Duodenal mucosa (tissue), 2 donors: ENCODE results near the gene SEC24D.

ENCODE experiments used
- H3K27ac ChIP-seq: one replicate; pipeline ENCODE4 v1.7.0; 2013; ENCODE audit warnings: low read depth, low read length
- H3K27me3 ChIP-seq, 2 donors: one replicate each; pipeline ENCODE4 v1.7.0; 2013; ENCODE audit warnings: low read length in 2 of 2, control low read depth in 1 of 2; ENCODE audit not compliant: insufficient read depth in 2 of 2, control insufficient read depth in 1 of 2
- H3K36me3 ChIP-seq, 2 donors: one replicate each; pipeline ENCODE4 v1.7.0; 2013; ENCODE audit warnings: low read length in 2 of 2, control low read depth in 1 of 2; ENCODE audit not compliant: insufficient read depth in 2 of 2, control insufficient read depth in 1 of 2
- H3K4me1 ChIP-seq, 2 donors: one replicate each; pipeline ENCODE4 v1.7.0; 2013; ENCODE audit warnings: low read length in 2 of 2, control low read depth in 1 of 2; ENCODE audit not compliant: insufficient read depth in 2 of 2, control insufficient read depth in 1 of 2
- H3K4me3 ChIP-seq, 2 donors: one replicate each; pipeline ENCODE4 v1.7.0; 2013; ENCODE audit warnings: low read length in 2 of 2, low read depth in 1 of 2
- H3K9ac ChIP-seq, 2 donors: one replicate each; pipeline ENCODE4 v1.7.0; 2013; ENCODE audit warnings: low read length in 2 of 2, low read depth in 1 of 2
- H3K9me3 ChIP-seq, 2 donors: one replicate each; pipeline ENCODE4 v1.7.0; 2013; ENCODE audit warnings: low read length in 2 of 2, control low read depth in 1 of 2; ENCODE audit not compliant: control insufficient read depth in 1 of 2

SEC24D gene

DNA sequence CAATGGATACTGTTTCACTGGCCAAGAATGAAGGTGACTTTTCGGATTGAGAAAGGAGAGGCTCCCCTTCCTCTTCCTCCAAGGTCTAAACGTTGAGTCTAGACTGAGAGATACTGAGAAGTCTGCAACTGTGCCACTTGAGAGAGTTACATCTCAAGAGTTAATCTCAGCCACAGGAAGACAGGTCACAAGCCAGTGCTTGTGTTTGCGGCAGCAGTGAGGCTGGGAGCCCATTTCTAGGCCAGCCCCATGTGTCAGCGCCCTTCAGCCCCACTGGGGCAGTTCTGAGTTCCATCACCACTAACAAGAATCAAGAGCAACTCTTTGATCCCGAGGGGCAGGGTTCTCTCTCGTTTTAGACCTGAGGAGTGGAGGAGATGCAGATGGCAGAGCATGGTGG is 7.3 kb upstream of the SEC24D start:
- Histone ChIP-seq H3K27ac (no peak overlapping the region), H3K9me3 (no peaks in the 10 kb centered on the region), H3K27me3 (no peaks in the 10 kb centered on the region), H3K36me3 (no peaks in the 10 kb centered on the region), H3K9ac (no peak overlapping the region), H3K4me1 (no peaks in the 10 kb centered on the region), H3K4me3 (no peak overlapping the region)

GRCh38 chr4:118842055-118842454 is 6.1 kb upstream of the SEC24D start:
- H3K4me3 ChIP-seq, result no peak overlapping the region
- no peaks in the 10 kb centered on the region for H3K4me1 ChIP-seq
- H3K27ac ChIP-seq, result no peak overlapping the region
- H3K9ac ChIP-seq, result no peak overlapping the region
- no peaks in the 10 kb centered on the region for H3K27me3 ChIP-seq
- H3K9me3 ChIP-seq, result no peaks in the 10 kb centered on the region
- H3K36me3 ChIP-seq, result no peaks in the 10 kb centered on the region

DNA sequence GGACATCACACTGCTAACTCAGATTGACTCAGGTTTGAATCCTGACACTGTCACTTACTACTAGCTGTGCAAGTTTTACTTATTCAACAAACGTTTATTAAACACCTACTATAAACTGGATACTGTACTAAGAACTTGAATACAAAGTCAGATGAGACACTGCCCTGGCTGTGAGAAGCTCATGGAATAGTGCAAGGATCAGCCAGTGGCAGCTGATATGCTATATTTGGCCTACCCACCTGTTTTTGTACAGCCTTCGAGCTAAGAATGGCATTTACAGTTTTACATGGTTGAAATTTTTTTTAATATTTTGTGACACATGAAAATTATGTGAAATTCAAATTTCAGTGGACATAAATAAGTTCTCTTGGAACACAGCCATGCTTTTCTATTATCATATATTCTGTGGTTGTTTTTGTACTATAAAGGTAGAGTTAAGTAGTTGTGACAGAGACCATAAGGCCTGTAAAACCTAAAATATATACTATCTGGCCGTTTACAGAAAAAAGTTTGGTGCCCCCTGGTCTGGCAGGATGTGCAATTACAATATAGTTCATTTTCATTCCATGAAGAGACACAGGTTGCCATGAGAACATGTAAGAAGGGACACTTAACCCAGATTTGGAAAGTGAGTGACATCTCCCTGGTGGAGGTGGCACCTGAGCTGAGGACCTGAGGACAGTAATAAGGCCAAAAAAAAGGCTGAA is 3.4 kb upstream of the SEC24D start:
- H3K36me3 ChIP-seq, result no peaks in the 10 kb centered on the region

GRCh38 chr4:118837121-118837507 is 1.2 kb upstream of the SEC24D start:
- Histone ChIP-seq H3K4me1 (peaks cover 9 to 27% of the 10 kb centered on the region in 2 donors), H3K27ac (no peak overlapping the region), H3K27me3 (no peaks in the 10 kb centered on the region), H3K36me3 (peaks cover 0 to 12% of the 10 kb centered on the region in 2 donors), H3K9me3 (no peaks in the 10 kb centered on the region), H3K9ac (no peak overlapping the region), H3K4me3 (peak overlapping the region in 1 of 2 donors; percentile 96)

More for the DNA sequence above, 3.4 kb upstream of the SEC24D start:
- H3K9me3 ChIP-seq, result no peaks in the 10 kb centered on the region
- H3K4me1 ChIP-seq, result peaks cover 5 to 12% of the 10 kb centered on the region in 2 donors
- H3K9ac ChIP-seq, result no peak overlapping the region
- H3K27me3 ChIP-seq, result no peaks in the 10 kb centered on the region
- no peak overlapping the region for H3K4me3 ChIP-seq
- no peak overlapping the region for H3K27ac ChIP-seq

- Histone ChIP-seq H3K27ac (no peak overlapping the region), H3K4me1 (peaks cover 9 to 27% of the 10 kb centered on the region in 2 donors), H3K9me3 (no peaks in the 10 kb centered on the region), H3K36me3 (peaks cover 1 to 14% of the 10 kb centered on the region in 2 donors), H3K27me3 (no peaks in the 10 kb centered on the region), H3K9ac (peak overlapping the region; percentile 43 to 83), H3K4me3 (peak overlapping the region; percentile 75 to 96)
Observed at GRCh38 chr4:118836301-118837120, 585 bp upstream of the SEC24D start.

- Histone ChIP-seq H3K27ac (peak overlapping the region; percentile 95), H3K4me1 (peaks cover 14 to 27% of the 10 kb centered on the region in 2 donors), H3K27me3 (no peaks in the 10 kb centered on the region), H3K9me3 (no peaks in the 10 kb centered on the region), H3K9ac (peak overlapping the region; percentile 83 to 92), H3K4me3 (peak overlapping the region; percentile 75 to 96), H3K36me3 (peaks cover 3 to 23% of the 10 kb centered on the region in 2 donors)
Observed at GRCh38 chr4:118834960-118835569, 861 bp downstream of the SEC24D start.

DNA sequence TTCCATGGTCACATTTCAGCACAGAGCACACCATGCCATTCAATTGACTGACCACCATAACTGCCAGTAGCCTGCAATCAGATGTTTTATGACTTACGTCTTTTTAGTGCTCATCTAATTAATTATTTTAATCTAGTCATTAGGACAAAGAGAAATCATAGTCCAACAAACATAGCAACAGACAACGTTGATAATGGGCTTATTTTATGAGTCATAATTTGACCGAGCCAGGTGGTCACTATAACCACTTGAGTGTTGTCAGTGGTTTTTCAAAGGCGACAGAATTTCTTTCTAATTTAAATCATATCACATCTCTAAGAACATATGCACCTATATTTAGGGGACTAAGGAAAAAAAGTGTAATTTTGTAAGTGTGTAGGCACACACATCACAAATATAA is 1.9 kb downstream of the SEC24D start:
- peaks cover 3 to 28% of the 10 kb centered on the region in 2 donors for H3K36me3 ChIP-seq
- H3K27me3 ChIP-seq, result no peaks in the 10 kb centered on the region
- H3K4me1 ChIP-seq, result peaks cover 14 to 27% of the 10 kb centered on the region in 2 donors
- H3K4me3 ChIP-seq, result peak overlapping the region; percentile 75 to 96
- no peak overlapping the region for H3K27ac ChIP-seq
- H3K9ac ChIP-seq, result no peak overlapping the region
- no peaks in the 10 kb centered on the region for H3K9me3 ChIP-seq

DNA sequence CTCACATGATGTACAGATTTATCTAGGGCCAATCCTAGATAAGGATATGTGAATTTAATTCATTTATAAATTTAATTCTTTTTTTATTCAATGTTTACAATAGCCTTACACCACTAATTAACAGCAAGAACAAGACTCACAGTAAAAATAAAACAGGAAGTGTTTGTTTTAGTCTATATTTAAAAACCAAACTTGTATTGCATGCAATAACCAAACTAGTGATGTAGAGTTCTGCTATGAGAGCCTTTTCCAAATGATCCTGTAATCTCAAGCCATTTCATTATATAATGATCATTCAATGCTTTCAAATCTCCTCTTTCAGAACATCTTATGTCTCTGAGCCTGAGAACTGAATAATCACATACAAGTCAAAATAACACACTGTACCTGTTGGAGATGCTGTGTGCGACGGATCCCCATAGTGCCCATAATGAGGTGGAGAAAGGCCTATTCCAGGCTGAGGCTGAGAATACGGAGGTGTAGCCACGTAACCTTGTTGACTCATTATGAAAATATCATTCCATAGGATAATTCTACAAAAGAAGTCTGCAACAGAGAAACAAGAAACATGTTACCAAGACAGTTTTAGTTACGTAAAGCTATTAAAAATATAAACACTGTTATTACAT is 2.6 kb downstream of the SEC24D start:
- H3K9me3 ChIP-seq, result no peaks in the 10 kb centered on the region
- H3K36me3 ChIP-seq, result peaks cover 9 to 28% of the 10 kb centered on the region in 2 donors
- no peak overlapping the region for H3K27ac ChIP-seq
- H3K4me3 ChIP-seq, result no peak overlapping the region
- peak overlapping the region in 1 of 2 donors; percentile 11 for H3K9ac ChIP-seq
- no peaks in the 10 kb centered on the region for H3K27me3 ChIP-seq
- peaks cover 19 to 27% of the 10 kb centered on the region in 2 donors for H3K4me1 ChIP-seq

GRCh38 chr4:118829107-118829506 is 6.8 kb downstream of the SEC24D start:
- Histone ChIP-seq H3K36me3 (peaks cover 12 to 32% of the 10 kb centered on the region in 2 donors), H3K27ac (no peak overlapping the region), H3K4me1 (peaks cover 30 to 42% of the 10 kb centered on the region in 2 donors), H3K27me3 (no peaks in the 10 kb centered on the region), H3K9me3 (no peaks in the 10 kb centered on the region), H3K9ac (no peak overlapping the region), H3K4me3 (no peak overlapping the region)
